GM19099 (cell line): ENCODE results near the gene PSD4.

Experiments
- POLR2A ChIP-seq: IDR thresholded peaks from 3 replicates; pipeline ENCODE4 v1.6.1; 2011; ENCODE audit warnings: low read depth; ENCODE audit not compliant: insufficient read length; ENCODE audit errors: extremely low read depth

The PSD4 gene

DNA sequence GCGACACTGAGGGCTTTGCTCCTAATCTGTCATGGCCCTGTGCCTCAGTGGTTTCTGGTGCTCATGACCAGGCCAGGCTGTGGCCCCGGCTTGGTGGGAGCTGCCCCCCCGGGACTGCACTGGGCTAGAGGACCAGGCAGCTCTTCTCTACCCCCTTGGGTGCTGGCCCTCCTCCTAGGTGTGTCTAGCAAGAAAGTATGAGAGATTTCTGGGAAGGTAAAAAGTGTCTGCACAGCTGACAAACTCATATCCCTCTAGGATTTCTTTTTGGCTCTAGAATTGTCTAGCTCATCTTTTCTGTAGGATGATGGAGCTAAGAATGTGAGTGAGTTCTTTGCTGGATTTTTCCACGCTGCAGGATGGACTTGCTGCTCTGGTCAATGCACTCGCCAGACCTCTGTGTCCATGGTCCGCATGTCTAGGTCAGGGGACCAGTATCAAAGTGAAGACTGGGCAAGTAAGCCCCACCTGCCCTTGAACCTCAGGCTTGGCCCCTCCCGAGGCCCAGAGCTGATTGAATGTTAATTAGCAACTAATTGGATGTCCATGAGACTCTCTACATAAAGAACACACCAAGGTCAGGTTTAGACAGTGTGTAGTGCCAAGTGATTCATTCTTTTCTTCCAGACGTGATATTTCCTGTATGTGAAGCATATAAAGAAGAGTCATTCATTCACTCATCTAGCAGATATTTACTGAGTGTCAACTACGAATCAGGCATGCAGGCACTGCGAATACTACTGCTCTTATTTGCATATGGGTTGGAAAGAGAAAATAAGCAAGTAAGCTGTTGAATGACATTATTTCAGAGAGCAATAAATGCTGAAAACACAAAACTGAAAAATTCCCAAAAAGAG lies 15.6 kb upstream of the PSD4 start:
- no peak for TF ChIP-seq POLR2A

DNA sequence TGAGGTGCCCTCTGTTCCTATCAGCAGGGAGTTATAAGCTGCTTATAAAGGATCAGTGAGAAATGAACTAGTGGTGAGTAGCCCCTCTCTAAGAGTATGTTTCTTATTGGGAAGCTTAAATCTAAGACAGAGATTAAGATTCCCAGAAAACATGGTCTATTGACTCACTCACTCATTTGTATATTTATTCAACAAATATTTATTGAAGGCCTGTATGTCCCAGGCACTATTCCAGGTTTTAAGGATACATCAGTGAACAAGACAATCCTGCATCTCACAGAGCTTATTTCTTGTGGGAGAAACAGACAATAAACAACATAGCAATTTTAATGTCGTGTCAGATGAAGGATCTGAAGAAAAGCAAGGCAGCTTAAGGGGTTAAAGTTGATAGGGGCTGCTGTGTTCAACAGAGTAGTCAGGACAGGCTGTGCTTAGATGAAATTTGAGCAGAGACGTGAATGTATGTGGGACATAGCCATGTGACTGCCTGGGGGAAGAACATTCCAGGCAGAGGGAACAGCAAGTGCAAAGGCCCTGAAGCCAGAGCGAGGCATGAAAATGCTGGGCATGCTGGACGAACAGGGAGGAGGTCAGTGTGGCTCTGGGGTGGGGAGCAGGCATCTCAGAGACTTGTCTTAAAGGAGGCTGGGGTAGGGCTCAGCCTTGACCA lies 14.8 kb upstream of the PSD4 start:
- TF ChIP-seq POLR2A, result no peak

DNA sequence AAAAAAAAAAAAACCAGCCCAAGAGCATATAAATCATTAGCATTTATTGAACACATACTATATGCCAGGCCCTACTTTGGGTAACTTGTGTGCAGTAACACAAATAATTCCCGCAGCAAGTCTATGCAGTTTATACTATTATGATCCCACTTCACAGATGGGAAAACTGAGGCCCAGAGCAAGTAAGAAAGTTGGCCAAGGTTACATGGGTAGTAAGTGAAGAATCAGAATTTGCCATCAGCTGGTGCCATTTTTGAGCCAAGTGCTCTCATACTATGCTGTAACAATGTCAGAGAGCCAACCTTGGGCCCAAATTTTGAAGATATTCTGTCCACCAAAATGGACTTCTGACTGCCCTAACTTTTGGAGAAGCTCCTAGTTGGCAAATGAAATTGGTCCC lies 13.5 kb upstream of the PSD4 start:
- TF ChIP-seq POLR2A, result no peak

DNA sequence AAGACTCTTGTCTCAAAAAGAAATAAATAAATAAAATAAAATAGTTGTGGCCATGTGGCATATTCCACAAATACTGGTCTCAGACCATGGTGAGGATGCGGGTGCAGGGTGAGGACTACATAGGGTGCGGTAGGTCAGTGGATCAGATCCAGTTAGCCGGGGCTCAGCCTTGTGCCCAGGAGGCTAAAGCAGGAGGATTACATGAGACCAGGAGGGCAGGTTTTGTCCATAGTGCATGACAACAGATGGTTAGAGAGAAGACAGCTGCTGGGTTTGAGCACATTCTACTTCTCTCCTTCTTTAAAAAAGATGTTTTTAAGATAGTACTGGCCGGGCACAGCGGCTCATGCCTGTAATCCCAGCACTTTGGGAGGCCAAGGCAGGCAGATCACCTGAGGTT lies 12.8 kb upstream of the PSD4 start:
- TF ChIP-seq POLR2A, result no peak

DNA sequence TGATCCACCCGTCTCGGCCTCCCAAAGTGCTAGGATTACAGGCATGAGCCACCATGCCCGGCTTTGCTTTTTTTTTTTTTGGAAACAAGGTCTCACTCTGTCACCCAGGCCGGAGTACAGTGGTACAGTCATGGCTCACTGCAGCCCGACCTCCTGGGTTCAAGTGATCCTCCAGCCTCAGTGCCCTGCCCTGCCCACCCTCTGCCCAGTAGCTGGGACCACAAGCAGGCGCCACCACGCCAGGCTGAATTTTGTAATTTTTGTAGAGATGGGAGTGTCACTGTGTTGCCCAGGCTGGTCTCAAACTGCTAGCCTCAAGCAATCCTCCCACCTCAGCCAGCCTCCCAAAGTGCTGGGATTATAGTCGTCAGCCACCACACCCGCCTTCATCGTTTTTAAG lies 11.6 kb upstream of the PSD4 start:
- TF ChIP-seq POLR2A, result no peak

DNA sequence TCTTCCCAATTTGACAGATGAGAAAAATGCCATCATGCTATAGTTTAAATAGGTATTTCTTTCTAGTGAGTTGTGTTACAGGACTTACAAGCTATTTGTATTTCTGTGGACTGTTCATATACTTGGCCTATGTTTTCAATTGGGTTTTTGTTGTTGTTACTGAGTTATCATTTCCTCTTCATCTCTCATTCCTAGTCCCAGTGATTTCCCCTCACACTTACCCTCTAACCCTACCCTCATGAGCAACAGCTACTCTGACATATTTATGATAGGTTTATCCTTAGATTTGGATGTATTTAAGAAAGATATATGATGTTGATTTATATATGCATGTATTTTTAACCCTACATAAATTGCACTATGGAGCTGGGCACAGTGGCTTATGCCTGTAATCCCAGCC lies 10.9 kb upstream of the PSD4 start:
- TF ChIP-seq POLR2A, result no peak

DNA sequence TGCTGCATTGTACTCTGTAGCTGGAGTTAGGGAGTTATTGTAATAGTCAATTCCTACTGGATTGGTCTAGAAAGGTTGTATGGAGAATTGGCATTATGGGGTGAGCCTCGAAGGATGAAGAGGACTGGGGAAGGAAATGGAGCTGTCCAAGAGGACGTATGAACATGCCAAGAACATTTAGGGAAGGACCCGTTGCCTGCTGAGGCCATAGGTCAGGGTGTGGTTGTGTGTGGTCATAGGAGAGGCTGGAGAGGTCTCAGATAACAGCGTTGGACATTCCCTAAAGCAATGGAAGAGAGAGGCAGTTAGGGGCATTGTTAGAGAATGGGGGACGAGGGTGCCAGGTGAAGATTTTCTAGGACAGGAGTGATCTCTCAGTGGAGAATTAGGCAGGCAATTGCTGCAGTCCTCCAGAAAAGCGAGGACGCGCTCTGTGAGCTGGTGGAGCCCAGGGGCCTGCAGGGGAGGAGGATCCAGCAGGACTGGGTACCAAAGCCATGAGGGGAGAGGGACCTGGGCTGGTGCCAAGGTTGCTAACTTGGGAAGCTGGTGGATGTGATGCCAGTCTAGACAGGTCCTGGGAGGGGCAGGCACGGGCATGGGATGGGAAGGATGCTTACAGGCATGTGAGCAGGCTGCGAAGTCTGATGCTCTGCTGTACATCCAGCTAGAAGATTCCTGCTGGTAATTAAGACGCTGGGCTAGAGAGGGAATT lies 9.4 kb upstream of the PSD4 start:
- no peak for TF ChIP-seq POLR2A

DNA sequence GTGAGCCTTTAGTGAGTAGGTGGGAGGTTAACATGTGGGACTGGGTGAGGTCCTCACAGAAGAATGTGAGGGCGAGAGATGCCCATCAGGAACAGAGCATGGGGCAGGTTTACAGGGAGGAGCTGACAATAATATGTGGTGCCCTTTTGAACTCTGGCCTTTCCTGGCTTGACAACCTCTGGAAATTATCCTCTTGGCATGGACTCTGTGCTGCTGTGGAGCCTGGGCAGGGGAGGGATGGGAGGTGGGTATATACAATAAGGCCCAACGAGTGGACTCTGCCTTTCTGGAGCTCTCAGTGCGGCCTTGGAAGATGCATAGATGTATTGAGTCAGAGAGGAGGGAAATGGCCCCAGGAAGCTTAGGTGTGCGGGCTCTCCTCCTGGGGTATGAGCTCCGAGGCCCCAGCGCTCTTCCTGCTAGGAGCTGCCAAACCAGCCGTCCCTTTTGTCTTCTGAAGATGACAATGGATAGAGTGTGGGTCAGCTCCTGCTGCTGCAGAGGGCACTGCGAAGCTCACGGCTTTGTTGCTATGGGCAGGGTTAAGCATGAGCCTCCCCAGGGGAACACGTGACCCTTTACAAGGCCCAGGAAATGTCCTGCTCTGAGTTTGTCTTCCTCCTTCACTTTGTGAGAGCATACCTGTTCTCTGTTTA lies 8.7 kb upstream of the PSD4 start:
- no peak for TF ChIP-seq POLR2A

DNA sequence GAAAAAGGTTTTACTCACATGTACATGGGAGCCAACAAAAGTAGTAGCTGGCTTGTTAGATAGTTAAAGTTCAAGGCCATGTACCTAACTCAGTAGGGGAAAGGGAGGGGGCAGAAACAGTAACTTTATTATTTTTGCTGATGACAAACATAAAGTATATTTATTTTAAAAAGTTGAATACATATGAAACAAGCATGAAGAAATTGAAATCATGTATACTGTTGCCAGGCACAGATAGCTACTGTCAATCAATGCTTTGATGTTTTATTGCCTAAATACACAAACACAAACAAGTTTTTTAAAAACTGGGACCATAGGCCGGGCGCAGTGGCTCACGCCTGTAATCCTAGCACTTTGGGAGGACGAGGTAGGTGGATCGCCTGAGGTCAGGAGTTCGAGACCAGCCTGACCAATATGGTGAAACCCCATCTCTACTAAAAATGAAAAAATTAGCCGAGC lies 7.6 kb upstream of the PSD4 start:
- no peak for TF ChIP-seq POLR2A

DNA sequence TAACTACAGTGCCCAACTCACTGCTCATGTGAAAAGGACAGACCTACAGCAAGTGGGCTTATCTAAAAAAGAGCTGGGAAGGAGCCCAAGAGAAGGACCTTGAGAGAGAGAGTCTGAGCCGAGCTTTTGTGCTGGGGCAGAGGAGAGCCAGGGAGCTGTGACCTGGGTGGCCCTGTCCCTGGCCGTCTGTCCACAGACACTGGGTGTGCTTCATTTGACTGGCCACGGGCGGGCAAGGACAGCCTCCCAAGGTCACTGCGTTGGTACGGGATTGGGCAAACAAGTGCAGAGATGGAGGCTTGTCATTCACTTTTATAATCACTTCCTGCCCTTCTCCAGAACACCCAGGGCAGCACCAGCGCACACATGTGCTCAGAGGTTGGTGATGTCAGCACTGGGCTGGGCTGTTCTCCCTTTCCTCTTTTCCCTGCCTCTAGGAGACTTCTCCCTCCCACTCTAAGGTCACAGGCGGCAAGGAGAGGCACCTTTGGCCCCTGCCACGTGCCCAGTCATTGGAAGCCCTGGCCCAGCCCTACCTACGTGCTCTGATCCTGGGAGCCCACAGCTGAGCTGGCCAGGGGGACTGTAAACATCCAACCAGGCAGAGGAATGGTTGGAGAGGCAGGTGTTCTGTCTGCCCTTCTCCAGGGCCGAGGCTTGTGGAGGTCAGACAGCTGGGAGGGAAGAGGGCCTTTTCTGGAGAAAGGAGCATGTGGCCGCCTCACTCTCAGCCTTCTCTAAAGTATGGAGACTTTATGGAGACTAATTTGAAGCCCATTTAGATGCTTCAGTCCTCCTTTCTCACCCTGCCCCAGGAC lies 6.4 kb upstream of the PSD4 start:
- TF ChIP-seq POLR2A, result no peak

DNA sequence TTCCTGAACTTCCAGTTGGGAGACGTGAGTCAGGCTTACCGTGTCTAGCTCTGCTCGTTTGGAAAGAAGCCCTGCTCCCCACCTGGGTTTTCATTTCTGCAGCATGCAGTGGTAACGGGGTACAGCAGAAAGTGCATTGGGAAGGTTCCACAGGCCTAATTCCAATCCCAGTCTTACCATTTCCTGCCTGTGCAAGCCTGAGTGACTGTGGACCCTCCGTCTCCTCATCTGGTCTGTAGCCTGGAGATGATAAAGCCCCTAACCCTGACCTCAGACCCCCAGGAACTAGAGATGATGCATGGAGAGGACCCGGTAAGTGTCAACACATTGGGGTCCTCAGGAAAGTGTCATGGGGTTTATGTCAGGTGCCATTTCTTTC lies 5.8 kb upstream of the PSD4 start:
- TF ChIP-seq POLR2A, result no peak

DNA sequence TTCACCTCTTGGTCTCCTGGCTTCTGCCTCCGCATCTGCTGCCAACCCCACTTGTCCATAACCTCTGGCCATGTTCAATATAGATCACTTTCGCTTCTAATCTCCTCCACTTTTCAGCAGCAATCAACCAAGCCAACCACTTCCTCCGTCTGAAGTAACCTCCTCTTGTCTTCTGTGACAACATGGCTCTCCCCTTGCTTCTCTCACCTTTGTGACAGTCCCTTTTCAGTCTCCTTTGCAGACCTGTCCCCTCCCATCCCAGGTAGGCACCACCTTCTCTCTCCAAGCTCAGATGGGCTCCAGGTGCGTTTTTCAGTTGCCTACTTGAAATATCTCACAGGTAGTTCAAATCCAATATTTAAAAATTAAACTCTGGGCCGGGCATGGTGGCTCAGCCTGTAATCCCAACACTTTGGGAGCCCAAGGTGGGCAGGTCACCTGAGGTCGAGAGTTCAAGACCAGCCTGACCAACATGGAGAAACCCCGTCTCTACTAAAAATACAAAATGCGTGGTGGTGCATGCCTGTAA lies 4.7 kb upstream of the PSD4 start:
- TF ChIP-seq POLR2A, result no peak

DNA sequence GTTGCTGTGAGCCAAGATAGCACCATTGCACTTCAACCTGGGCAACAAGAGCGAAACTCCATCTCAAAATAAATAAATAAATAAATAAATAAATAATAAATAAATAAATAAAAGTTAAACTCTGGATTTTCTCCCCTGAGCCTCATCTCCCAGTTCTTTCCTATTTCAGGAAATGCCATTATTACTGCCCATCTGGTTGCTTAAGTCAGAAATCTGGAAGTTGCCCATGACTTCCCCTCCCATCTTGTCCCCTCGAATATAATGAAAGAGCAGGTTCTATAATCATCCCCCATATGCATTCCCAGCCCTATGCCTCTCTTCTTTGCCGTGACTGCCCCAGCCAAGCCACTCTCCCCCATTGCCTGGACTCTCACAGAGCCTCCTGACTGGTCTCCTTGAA lies 4.2 kb upstream of the PSD4 start:
- TF ChIP-seq POLR2A, result no peak

DNA sequence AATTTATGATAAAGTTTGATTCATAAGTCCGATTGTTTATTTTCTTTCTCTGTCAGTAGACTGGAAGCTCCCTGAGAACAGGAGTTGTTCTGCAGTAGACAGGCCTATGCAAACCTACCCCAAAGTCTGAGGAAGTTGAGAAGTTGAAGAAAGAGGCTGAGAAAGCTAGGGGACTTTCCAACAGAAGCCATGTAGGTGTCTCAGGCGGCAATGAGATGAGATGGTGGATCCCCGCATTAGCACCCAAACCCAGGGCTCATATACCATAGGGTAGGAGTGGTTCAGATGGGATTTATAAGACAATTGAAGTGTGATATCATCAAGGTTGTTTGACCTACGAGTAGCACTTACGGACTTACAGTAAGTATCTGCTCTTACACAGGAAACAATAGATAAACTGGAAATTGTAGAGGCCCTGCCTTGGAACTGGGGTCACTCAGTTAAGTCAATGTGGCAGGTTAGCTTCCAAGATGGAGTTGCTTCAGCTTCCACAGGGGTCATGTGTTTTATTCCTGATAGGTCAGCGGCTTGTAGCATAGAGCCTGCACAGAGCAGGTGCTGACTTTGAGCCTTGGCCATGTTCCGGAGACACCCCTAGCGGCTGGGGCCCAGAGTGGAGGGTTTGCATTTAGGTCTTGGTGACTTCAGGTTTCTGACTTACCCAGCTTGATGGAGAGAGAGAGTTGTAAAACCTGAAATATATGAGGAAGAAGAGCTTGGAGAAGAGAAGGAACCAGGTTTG lies 2.3 kb upstream of the PSD4 start:
- no peak for TF ChIP-seq POLR2A
